Mesenteric fat pad (tissue), 1 donor: ENCODE measurements around the gene RARA. TPM values are rescaled to one million over a fixed set of nuclear protein-coding genes. Genes with fewer than 3 reads are reported as not detected.

Experiments
- DNase-seq: peaks from one replicate; pipeline ENCODE4 v3.0.0-alpha.2; 2020; ENCODE audit warnings: low spot score
- total RNA-seq: library from RNA; stranded (reverse); fragmentation: NEBNext Ultra II Directional; extraction: Animal tissue kit (Norgen Biotek cat#: 25700); gene quantifications from one replicate; pipeline ENCODE4 v1.2.1, GENCODE V29; 2021
- donor health status: DM: yes; HTN: yes; CAD: no.

Gene RARA
- total RNA-seq, 1 donor from 2014 or later = 70.3 TPM

- no peak for DNase-seq
Measured at GRCh38 chr17:40344421-40345160, 35.6 kb downstream of the RARA start.

- DNase-seq = no peak
Measured at GRCh38 chr17:40345161-40345993, 36.4 kb downstream of the RARA start.

GRCh38 chr17:40345994-40346764 is 37.2 kb downstream of the RARA start:
- DNase-seq = no peak

GRCh38 chr17:40346765-40347158 is 37.8 kb downstream of the RARA start:
- DNase-seq = no peak

GRCh38 chr17:40347319-40348135 is 38.5 kb downstream of the RARA start:
- DNase-seq = no peak

GRCh38 chr17:40348136-40348504 is 39.1 kb downstream of the RARA start:
- DNase-seq = no peak

GRCh38 chr17:40348562-40349476 is 39.8 kb downstream of the RARA start:
- DNase-seq = no peak

- DNase-seq = no peak
Measured at GRCh38 chr17:40349477-40349894, 40.5 kb downstream of the RARA start.

GRCh38 chr17:40349895-40350688 is 41.1 kb downstream of the RARA start:
- no peak for DNase-seq

GRCh38 chr17:40350689-40351358 is 41.8 kb downstream of the RARA start:
- DNase-seq = no peak

GRCh38 chr17:40351359-40352236 is 42.6 kb downstream of the RARA start:
- no peak for DNase-seq

GRCh38 chr17:40352237-40352778 is 43.3 kb downstream of the RARA start:
- DNase-seq = no peak

- DNase-seq = no peak
Measured at GRCh38 chr17:40352779-40353394, 43.9 kb downstream of the RARA start.

GRCh38 chr17:40354221-40355122 is 45.5 kb downstream of the RARA start:
- DNase-seq = no peak

- peak; percentile 95 for DNase-seq
Measured at GRCh38 chr17:40355123-40355803, 46.3 kb downstream of the RARA start.
